ENCODE measurements around the gene GDI2. TPM values are rescaled to one million over a fixed set of nuclear protein-coding genes. Genes with fewer than 3 reads are reported as not detected.

The GDI2 gene
- polyA plus RNA-seq, 1 experiment: 326 TPM

GRCh38 chr10:5751601-5752253 lies 61.5 kb downstream of the GDI2 start:
- DNase-seq (ENCODE audit: low read depth, low spot score): no peak
- CTCF ChIA-PET: no interaction called here
- POLR2A ChIA-PET: no interaction called here
- Histone ChIP-seq H3K27ac (ENCODE audit: low read depth, low read length) (no peak overlapping the region), H3K27me3 (ENCODE audit: control insufficient read depth, insufficient read depth, low read length) (no peaks in the 10 kb centered on the region), H3K4me3 (ENCODE audit: low read depth, low read length) (no peak overlapping the region), H3K9me3 (ENCODE audit: control insufficient read depth, insufficient read depth, low read length) (no peaks in the 10 kb centered on the region)
- no peak for TF ChIP-seq CTCF (IDR thresholded peaks at IDR 0.05; ENCODE audit: low read depth, low read length)

GRCh38 chr10:5748394-5748803 lies 64.8 kb downstream of the GDI2 start:
- POLR2A ChIA-PET: no interaction called here
- Histone ChIP-seq H3K27ac (ENCODE audit: low read depth, low read length) (no peak overlapping the region), H3K9me3 (ENCODE audit: control insufficient read depth, insufficient read depth, low read length) (no peaks in the 10 kb centered on the region), H3K4me3 (ENCODE audit: low read depth, low read length) (no peak overlapping the region), H3K27me3 (ENCODE audit: control insufficient read depth, insufficient read depth, low read length) (no peaks in the 10 kb centered on the region)
- no peak for TF ChIP-seq CTCF (IDR thresholded peaks at IDR 0.05; ENCODE audit: low read depth, low read length)
- DNase-seq (ENCODE audit: low read depth, low spot score): no peak
- CTCF ChIA-PET: no interaction called here

GRCh38 chr10:5746197-5746596 lies 67.0 kb downstream of the GDI2 start:
- Histone ChIP-seq H3K9me3 (ENCODE audit: control insufficient read depth, insufficient read depth, low read length) (no peaks in the 10 kb centered on the region), H3K27ac (ENCODE audit: low read depth, low read length) (no peak overlapping the region), H3K27me3 (ENCODE audit: control insufficient read depth, insufficient read depth, low read length) (no peaks in the 10 kb centered on the region), H3K4me3 (ENCODE audit: low read depth, low read length) (no peak overlapping the region)
- TF ChIP-seq CTCF (IDR thresholded peaks at IDR 0.05; ENCODE audit: low read depth, low read length): no peak
- ChIA-PET CTCF (interaction anchor here (0.9 kb wide), 1 partner anchor 128 kb away, joined by 3 read pairs; no protein-coding TSS in a partner anchor), POLR2A (no interaction called here)
- no peak for DNase-seq (ENCODE audit: low read depth, low spot score)

- Histone ChIP-seq H3K4me3 (ENCODE audit: low read depth, low read length) (no peak overlapping the region), H3K27ac (ENCODE audit: low read depth, low read length) (no peak overlapping the region), H3K27me3 (ENCODE audit: control insufficient read depth, insufficient read depth, low read length) (no peaks in the 10 kb centered on the region), H3K9me3 (ENCODE audit: control insufficient read depth, insufficient read depth, low read length) (no peaks in the 10 kb centered on the region)
- ChIA-PET CTCF (no interaction called here), POLR2A (interaction anchor here (0.5 kb wide), 1 partner anchor 25 kb away, joined by 4 read pairs; no protein-coding TSS in a partner anchor)
- TF ChIP-seq CTCF (IDR thresholded peaks at IDR 0.05; ENCODE audit: low read depth, low read length): no peak
- DNase-seq (ENCODE audit: low read depth, low spot score): no peak
Observed at GRCh38 chr10:5744849-5745248, 68.4 kb downstream of the GDI2 start.

GRCh38 chr10:5743736-5744135 lies 69.5 kb downstream of the GDI2 start:
- DNase-seq (ENCODE audit: low read depth, low spot score): no peak
- POLR2A ChIA-PET: no interaction called here
- no peaks in the 10 kb centered on the region for H3K9me3 ChIP-seq (ENCODE audit: control insufficient read depth, insufficient read depth, low read length)
- H3K27ac ChIP-seq (ENCODE audit: low read depth, low read length): no peak overlapping the region
- no peak for TF ChIP-seq CTCF (IDR thresholded peaks at IDR 0.05; ENCODE audit: low read depth, low read length)
- no peak overlapping the region for H3K4me3 ChIP-seq (ENCODE audit: low read depth, low read length)
- CTCF ChIA-PET: no interaction called here
- no peaks in the 10 kb centered on the region for H3K27me3 ChIP-seq (ENCODE audit: control insufficient read depth, insufficient read depth, low read length)

All from AG04450 (cell line).